HepG2 (cell line): ENCODE results near the gene WNK2. TPM values are rescaled to one million over a fixed set of nuclear protein-coding genes. Genes with fewer than 3 reads are reported as not detected.

Experiments used
- ARNT2 ChIP-seq: sonication (generic); formaldehyde crosslinking; IDR thresholded peaks from 2 replicates; pipeline ENCODE4 v1.8.0; 2022; ENCODE audit warnings: mild to moderate bottlenecking, low read depth, missing genetic modification reagents, moderate library complexity
- BORCS8-MEF2B ChIP-seq: sonication (generic); formaldehyde crosslinking; IDR thresholded peaks from 2 replicates; pipeline ENCODE4 v1.8.0; 2022; ENCODE audit warnings: mild to moderate bottlenecking, missing genetic modification reagents
- CENPT ChIP-seq: sonication (generic); formaldehyde crosslinking; IDR thresholded peaks from 2 replicates; pipeline ENCODE4 v1.8.0; 2022; ENCODE audit warnings: low read depth, mild to moderate bottlenecking, moderate library complexity, missing genetic modification reagents
- FOXC1 ChIP-seq: sonication (generic); formaldehyde crosslinking; IDR thresholded peaks from 2 replicates; pipeline ENCODE4 v1.8.0; 2022; ENCODE audit warnings: mild to moderate bottlenecking, missing genetic modification reagents, borderline replicate concordance
- MAF1 ChIP-seq: sonication (generic); formaldehyde crosslinking; IDR thresholded peaks from 2 replicates; pipeline ENCODE4 v1.5.0; 2020; ENCODE audit warnings: missing genetic modification reagents, borderline replicate concordance
- MXD4 ChIP-seq: IDR thresholded peaks from 2 replicates; pipeline ENCODE4 v1.6.1; 2016; ENCODE audit warnings: mild to moderate bottlenecking, missing biosample characterization, missing genetic modification reagents
- PAX8 ChIP-seq: sonication (generic); formaldehyde crosslinking; IDR thresholded peaks from 2 replicates; pipeline ENCODE4 v1.8.0; 2022; ENCODE audit warnings: mild to moderate bottlenecking, missing genetic modification reagents, borderline replicate concordance
- PHB2 ChIP-seq: fragments of 450-650 bp; IDR thresholded peaks from 2 replicates; pipeline ENCODE4 v1.6.1; 2018; ENCODE audit not compliant: partially characterized antibody
- PHF5A ChIP-seq: IDR thresholded peaks from one replicate; pipeline ENCODE4 v1.6.1; 2018; ENCODE audit warnings: low read depth, missing genetic modification reagents; ENCODE audit not compliant: unreplicated experiment
- POLR2AphosphoS2 ChIP-seq: IDR thresholded peaks from 2 replicates; pipeline ENCODE4 v1.6.1; 2011; ENCODE audit warnings: low read depth, low read length, improper control_type of control experiment
- REXO4 ChIP-seq: sonication (generic); formaldehyde crosslinking; IDR thresholded peaks from 2 replicates; pipeline ENCODE4 v1.8.0; 2022; ENCODE audit warnings: missing genetic modification reagents, mild to moderate bottlenecking, borderline replicate concordance
- SCMH1 ChIP-seq: sonication (generic); formaldehyde crosslinking; IDR thresholded peaks from 2 replicates; pipeline ENCODE4 v1.9.0; 2021; ENCODE audit warnings: missing genetic modification reagents, mild to moderate bottlenecking, borderline replicate concordance
- SMARCC2 ChIP-seq: fragments of 450-650 bp; IDR thresholded peaks from 2 replicates; pipeline ENCODE4 v1.6.1; 2017; ENCODE audit warnings: antibody characterized with exemption, mild to moderate bottlenecking
- ZMAT3 ChIP-seq: sonication (generic); formaldehyde crosslinking; conservative IDR thresholded peaks from 2 replicates; pipeline ENCODE4 v1.7.0; 2021; ENCODE audit warnings: missing genetic modification reagents
- ZNF143 ChIP-seq: sonication (generic); formaldehyde crosslinking; IDR thresholded peaks from 2 replicates; pipeline ENCODE4 v1.4.0; 2020; ENCODE audit warnings: missing genetic modification reagents
- ZNF776 ChIP-seq: sonication (generic); formaldehyde crosslinking; IDR thresholded peaks from 2 replicates; pipeline ENCODE4 v1.4.0; 2020; ENCODE audit warnings: mild to moderate bottlenecking, missing genetic modification reagents
- ZNF839 ChIP-seq: sonication (generic); formaldehyde crosslinking; IDR thresholded peaks from 2 replicates; pipeline ENCODE4 v1.4.0; 2020; ENCODE audit warnings: missing genetic modification reagents, mild to moderate bottlenecking, borderline replicate concordance
- polyA plus RNA-seq, 8 experiments: library from polyadenylated mRNA; depleted of rRNA in 3 of 8; stranded (reverse) in 7 of 8; unstranded in 1 of 8; fragments of >200 nt; fragmentation: Illumina TruSeq in 4 of 8; extraction: Trizol in 4 of 8; gene quantifications; 2 replicates each; pipeline versions ENCODE4 v1.2.1 to v1.2.3, GENCODE V29; 2011 to 2016; ENCODE audit warnings: low read depth in 4 of 8, missing spikeins in 1 of 8, mixed read lengths in 1 of 8; ENCODE audit not compliant: insufficient read depth in 1 of 8
- total RNA-seq, 5 experiments: library from RNA; depleted of rRNA; stranded (reverse); fragments of >200 nt; fragmentation: Illumina TruSeq; extraction: Trizol; gene quantifications; 2 replicates each; pipeline ENCODE4 v1.2.3, GENCODE V29; 2016; ENCODE audit warnings: low read depth in 1 of 5
- TF ChIP-seq, protein P1 (sequence below): sonication (generic); formaldehyde crosslinking; IDR thresholded peaks from 2 replicates; pipeline ENCODE4 v1.4.0; 2020; ENCODE audit warnings: mild to moderate bottlenecking, missing genetic modification reagents, borderline replicate concordance
- TF ChIP-seq, protein P2 (sequence below): sonication (generic); formaldehyde crosslinking; conservative IDR thresholded peaks from 2 replicates; pipeline ENCODE4 v1.4.0; 2020; ENCODE audit warnings: missing genetic modification reagents
- TF ChIP-seq, protein P3 (sequence below): sonication (generic); formaldehyde crosslinking; IDR thresholded peaks from 2 replicates; pipeline ENCODE4 v1.5.0; 2020; ENCODE audit warnings: missing genetic modification reagents
- TF ChIP-seq, protein P4 (sequence below): sonication (generic); formaldehyde crosslinking; IDR thresholded peaks from 2 replicates; pipeline ENCODE4 v1.4.0; 2020; ENCODE audit warnings: mild to moderate bottlenecking, low read depth, missing genetic modification reagents

WNK2 gene
- total and polyA plus RNA-seq, 2 of the 13 experiments (the other 11 are each of a cell fraction or from before 2014, with no cell fraction given), result 10.5 to 12.0 TPM

DNA sequence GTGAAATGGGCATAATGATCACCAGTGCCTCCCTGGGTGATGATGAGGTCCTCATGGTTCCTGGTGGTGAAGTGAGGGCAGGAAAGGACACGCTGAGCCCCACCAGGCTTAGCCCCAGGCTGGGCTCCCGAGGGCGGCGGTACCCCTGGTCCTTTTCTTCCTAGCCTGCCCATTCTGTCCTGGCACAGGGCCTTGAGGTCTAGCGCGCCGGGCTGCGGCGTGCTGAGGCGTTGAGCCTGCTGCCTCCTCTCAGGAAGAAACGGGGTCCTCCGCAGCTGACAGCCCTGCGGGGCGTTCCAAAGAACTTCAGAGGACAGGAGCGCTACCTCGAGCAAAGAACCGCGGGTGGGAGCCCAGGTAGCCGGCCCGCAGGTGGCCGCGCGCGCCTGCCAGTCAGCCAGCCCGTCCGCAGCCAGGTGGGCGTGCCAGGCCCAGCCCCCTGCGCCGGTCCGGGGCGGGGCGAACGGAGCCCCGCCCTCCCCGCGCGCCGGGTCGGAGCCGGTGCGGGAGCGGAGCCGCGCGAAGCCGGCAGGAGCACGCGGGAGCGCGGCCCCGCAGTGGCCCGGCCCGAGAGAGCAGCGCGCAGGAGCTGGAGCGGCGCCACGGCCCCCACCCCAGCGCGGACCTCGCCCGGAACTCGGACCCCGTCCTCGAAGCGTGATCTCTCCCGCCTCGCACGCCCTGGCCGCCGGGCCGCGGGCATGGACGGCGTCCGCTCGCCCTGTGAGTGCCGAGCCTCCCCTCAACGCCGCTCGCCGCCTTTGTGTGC lies at the start of gene WNK2 (continued):
- TF ChIP-seq, protein P1, sequence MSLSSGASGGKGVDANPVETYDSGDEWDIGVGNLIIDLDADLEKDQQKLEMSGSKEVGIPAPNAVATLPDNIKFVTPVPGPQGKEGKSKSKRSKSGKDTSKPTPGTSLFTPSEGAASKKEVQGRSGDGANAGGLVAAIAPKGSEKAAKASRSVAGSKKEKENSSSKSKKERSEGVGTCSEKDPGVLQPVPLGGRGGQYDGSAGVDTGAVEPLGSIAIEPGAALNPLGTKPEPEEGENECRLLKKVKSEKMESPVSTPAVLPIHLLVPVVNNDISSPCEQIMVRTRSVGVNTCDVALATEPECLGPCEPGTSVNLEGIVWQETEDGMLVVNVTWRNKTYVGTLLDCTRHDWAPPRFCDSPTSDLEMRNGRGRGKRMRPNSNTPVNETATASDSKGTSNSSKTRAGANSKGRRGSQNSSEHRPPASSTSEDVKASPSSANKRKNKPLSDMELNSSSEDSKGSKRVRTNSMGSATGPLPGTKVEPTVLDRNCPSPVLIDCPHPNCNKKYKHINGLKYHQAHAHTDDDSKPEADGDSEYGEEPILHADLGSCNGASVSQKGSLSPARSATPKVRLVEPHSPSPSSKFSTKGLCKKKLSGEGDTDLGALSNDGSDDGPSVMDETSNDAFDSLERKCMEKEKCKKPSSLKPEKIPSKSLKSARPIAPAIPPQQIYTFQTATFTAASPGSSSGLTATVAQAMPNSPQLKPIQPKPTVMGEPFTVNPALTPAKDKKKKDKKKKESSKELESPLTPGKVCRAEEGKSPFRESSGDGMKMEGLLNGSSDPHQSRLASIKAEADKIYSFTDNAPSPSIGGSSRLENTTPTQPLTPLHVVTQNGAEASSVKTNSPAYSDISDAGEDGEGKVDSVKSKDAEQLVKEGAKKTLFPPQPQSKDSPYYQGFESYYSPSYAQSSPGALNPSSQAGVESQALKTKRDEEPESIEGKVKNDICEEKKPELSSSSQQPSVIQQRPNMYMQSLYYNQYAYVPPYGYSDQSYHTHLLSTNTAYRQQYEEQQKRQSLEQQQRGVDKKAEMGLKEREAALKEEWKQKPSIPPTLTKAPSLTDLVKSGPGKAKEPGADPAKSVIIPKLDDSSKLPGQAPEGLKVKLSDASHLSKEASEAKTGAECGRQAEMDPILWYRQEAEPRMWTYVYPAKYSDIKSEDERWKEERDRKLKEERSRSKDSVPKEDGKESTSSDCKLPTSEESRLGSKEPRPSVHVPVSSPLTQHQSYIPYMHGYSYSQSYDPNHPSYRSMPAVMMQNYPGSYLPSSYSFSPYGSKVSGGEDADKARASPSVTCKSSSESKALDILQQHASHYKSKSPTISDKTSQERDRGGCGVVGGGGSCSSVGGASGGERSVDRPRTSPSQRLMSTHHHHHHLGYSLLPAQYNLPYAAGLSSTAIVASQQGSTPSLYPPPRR (CRISPR knock-in tag), result no peak
- peak; percentile 50; the same call in 1 of the 2 replicates for TF ChIP-seq PAX8
- no peak for TF ChIP-seq FOXC1 (CRISPR knock-in tag)
- no peak for TF ChIP-seq SMARCC2
- no peak for TF ChIP-seq PHB2
- no peak for TF ChIP-seq SCMH1
- TF ChIP-seq MXD4 (CRISPR knock-in tag), result peak; percentile 28; the same call in 1 of the 2 replicates
- TF ChIP-seq ZNF776, result no peak; the same call in 1 of the 2 replicates
- TF ChIP-seq REXO4, result no peak
- TF ChIP-seq POLR2AphosphoS2, result no peak
- TF ChIP-seq CENPT, result 0 out of 2 replicates have a peak, but pooled peaks have one; percentile 66
- no peak for TF ChIP-seq MAF1 (CRISPR knock-in tag)
- TF ChIP-seq PHF5A (CRISPR knock-in tag), result no peak
- TF ChIP-seq ZNF839 (CRISPR knock-in tag), result no peak
- TF ChIP-seq BORCS8-MEF2B (CRISPR knock-in tag), result 0 out of 2 replicates have a peak, but pooled peaks have one; percentile 51
- TF ChIP-seq ZNF143 (CRISPR knock-in tag), result no peak
- TF ChIP-seq, protein P2, sequence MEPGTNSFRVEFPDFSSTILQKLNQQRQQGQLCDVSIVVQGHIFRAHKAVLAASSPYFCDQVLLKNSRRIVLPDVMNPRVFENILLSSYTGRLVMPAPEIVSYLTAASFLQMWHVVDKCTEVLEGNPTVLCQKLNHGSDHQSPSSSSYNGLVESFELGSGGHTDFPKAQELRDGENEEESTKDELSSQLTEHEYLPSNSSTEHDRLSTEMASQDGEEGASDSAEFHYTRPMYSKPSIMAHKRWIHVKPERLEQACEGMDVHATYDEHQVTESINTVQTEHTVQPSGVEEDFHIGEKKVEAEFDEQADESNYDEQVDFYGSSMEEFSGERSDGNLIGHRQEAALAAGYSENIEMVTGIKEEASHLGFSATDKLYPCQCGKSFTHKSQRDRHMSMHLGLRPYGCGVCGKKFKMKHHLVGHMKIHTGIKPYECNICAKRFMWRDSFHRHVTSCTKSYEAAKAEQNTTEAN (CRISPR knock-in tag), result 0 out of 2 replicates have a peak, but pooled peaks have one; percentile 12
- TF ChIP-seq, protein P3, sequence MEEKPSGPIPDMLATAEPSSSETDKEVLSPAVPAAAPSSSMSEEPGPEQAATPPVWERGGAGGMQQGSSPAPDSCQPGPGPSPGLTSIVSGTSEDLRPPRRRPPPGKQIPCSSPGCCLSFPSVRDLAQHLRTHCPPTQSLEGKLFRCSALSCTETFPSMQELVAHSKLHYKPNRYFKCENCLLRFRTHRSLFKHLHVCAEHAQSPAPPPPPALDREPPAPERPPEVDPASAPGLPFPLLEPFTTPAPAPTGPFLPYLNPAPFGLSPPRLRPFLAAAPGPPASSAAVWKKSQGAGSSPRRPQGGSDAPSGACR (CRISPR knock-in tag), result no peak
- peak; percentile 34; the same call in 1 of the 2 replicates for TF ChIP-seq ARNT2 (CRISPR knock-in tag)
- TF ChIP-seq ZMAT3 (CRISPR knock-in tag), result no peak
- TF ChIP-seq, protein P4, sequence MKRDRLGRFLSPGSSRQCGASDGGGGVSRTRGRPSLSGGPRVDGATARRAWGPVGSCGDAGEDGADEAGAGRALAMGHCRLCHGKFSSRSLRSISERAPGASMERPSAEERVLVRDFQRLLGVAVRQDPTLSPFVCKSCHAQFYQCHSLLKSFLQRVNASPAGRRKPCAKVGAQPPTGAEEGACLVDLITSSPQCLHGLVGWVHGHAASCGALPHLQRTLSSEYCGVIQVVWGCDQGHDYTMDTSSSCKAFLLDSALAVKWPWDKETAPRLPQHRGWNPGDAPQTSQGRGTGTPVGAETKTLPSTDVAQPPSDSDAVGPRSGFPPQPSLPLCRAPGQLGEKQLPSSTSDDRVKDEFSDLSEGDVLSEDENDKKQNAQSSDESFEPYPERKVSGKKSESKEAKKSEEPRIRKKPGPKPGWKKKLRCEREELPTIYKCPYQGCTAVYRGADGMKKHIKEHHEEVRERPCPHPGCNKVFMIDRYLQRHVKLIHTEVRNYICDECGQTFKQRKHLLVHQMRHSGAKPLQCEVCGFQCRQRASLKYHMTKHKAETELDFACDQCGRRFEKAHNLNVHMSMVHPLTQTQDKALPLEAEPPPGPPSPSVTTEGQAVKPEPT, result 0 out of 2 replicates have a peak, but pooled peaks have one; percentile 13
